Caco-2 (cell line): ENCODE results near the gene CINP. TPM values are rescaled to one million over a fixed set of nuclear protein-coding genes. Genes with fewer than 3 reads are reported as not detected.

Experiments
- BruUV-seq: library from RNA; stranded (reverse); fragments of 400-500 nt; replicated peaks from 2 replicates; lab custom pipeline; 2021; lab: Mats Ljungman, UMichigan
- CTCF ChIA-PET: fragments of 300-600 bp; sonication (Branson Sonifier 250); formaldehyde crosslinking; loops from one replicate; lab custom pipeline; 2022; ENCODE audit warnings: antibody characterized with exemption; lab: Charles Lee
- POLR2A ChIA-PET: fragments of 300-600 bp; sonication (Branson Sonifier 250); formaldehyde crosslinking; loops from one replicate; lab custom pipeline; 2022; ENCODE audit warnings: antibody characterized with exemption; lab: Charles Lee
- DNase-seq, 2 experiments: peaks; one replicate each; pipeline versions ENCODE4 v3.0.0 to v3.0.0-alpha.2; 2020 to 2022
- H3K27me3 ChIP-seq: replicated peaks from 2 replicates; pipeline ENCODE4 v1.6.0; 2011; ENCODE audit warnings: low read length; ENCODE audit not compliant: control insufficient read depth, insufficient read depth
- H3K36me3 ChIP-seq: 2 replicates; pipeline ENCODE4 v1.5.1; 2011; ENCODE audit warnings: low read length; ENCODE audit not compliant: control insufficient read depth, insufficient read depth
- H3K4me1 ChIP-seq: fragments of 250-450 bp; sonication (Bioruptor Pico); 2 replicates; pipeline ENCODE4 v1.5.1; 2020; ENCODE audit warnings: mild to moderate bottlenecking
- H3K4me3 ChIP-seq: 2 replicates; pipeline ENCODE4 v1.5.1; 2011; ENCODE audit warnings: low read depth, mild to moderate bottlenecking, control low read depth, low read length
- H3K9me3 ChIP-seq: fragments of 250-450 bp; sonication (Bioruptor Pico); 2 replicates; pipeline ENCODE4 v1.5.1; 2020; ENCODE audit warnings: mild to moderate bottlenecking, moderate library complexity
- H3K27ac Mint-ChIP-seq: one replicate; pipeline ENCODE4 v1.8.0; 2022; ENCODE audit warnings: mixed read lengths; ENCODE audit not compliant: unreplicated experiment
- H3K27me3 Mint-ChIP-seq: one replicate; pipeline ENCODE4 v1.8.0; 2022; ENCODE audit warnings: mixed read lengths; ENCODE audit not compliant: insufficient read depth, unreplicated experiment
- H3K36me3 Mint-ChIP-seq: one replicate; pipeline ENCODE4 v1.8.0; 2022; ENCODE audit warnings: mild to moderate bottlenecking, mixed read lengths; ENCODE audit not compliant: insufficient read depth, unreplicated experiment
- H3K4me1 Mint-ChIP-seq: one replicate; pipeline ENCODE4 v1.8.0; 2022; ENCODE audit warnings: low read depth, mixed read lengths; ENCODE audit not compliant: unreplicated experiment
- H3K4me3 Mint-ChIP-seq: one replicate; pipeline ENCODE4 v1.8.0; 2022; ENCODE audit warnings: mild to moderate bottlenecking, moderate library complexity, mixed read lengths; ENCODE audit not compliant: unreplicated experiment
- H3K9me3 Mint-ChIP-seq: one replicate; pipeline ENCODE4 v1.8.0; 2022; ENCODE audit warnings: mixed read lengths; ENCODE audit not compliant: unreplicated experiment
- intact Hi-C: fragments of 100-400 bp; cut with micrococcal nuclease; formaldehyde crosslinking; loops from one replicate; pipeline ENCODE4 v1.10.0; 2022; ENCODE audit not compliant: unreplicated experiment
- total RNA-seq: library from RNA; stranded (reverse); gene quantifications from 2 replicates; pipeline ENCODE4 v1.2.3, GENCODE V29; 2022
- TF ChIP-seq, protein P1 (sequence below), 2 experiments: fragments of 200-600 bp in 1 of 2; IDR thresholded peaks; 1 replicate in 1 of 2; 2 replicates in 1 of 2; pipeline versions ENCODE4 v1.5.1 to v1.8.0; 2011 to 2022; ENCODE audit warnings: antibody characterized with exemption in 1 of 2, control low read depth in 1 of 2, inconsistent platforms in 1 of 2, low read depth in 1 of 2, low read length in 1 of 2, mild to moderate bottlenecking in 1 of 2, moderate library complexity in 1 of 2; ENCODE audit not compliant: insufficient read depth in 1 of 2, severe bottlenecking in 1 of 2, unreplicated experiment in 1 of 2

CINP gene
- total RNA-seq, 1 experiment from 2014 or later: 38.9 TPM

- Histone ChIP-seq H3K27me3 (no peaks in the 10 kb centered on the region), H3K9me3 (no peaks in the 10 kb centered on the region), H3K36me3 (no peaks in the 10 kb centered on the region), H3K4me3 (no peak overlapping the region), H3K4me1 (no peaks in the 10 kb centered on the region)
- TF ChIP-seq, protein P1, sequence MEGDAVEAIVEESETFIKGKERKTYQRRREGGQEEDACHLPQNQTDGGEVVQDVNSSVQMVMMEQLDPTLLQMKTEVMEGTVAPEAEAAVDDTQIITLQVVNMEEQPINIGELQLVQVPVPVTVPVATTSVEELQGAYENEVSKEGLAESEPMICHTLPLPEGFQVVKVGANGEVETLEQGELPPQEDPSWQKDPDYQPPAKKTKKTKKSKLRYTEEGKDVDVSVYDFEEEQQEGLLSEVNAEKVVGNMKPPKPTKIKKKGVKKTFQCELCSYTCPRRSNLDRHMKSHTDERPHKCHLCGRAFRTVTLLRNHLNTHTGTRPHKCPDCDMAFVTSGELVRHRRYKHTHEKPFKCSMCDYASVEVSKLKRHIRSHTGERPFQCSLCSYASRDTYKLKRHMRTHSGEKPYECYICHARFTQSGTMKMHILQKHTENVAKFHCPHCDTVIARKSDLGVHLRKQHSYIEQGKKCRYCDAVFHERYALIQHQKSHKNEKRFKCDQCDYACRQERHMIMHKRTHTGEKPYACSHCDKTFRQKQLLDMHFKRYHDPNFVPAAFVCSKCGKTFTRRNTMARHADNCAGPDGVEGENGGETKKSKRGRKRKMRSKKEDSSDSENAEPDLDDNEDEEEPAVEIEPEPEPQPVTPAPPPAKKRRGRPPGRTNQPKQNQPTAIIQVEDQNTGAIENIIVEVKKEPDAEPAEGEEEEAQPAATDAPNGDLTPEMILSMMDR (IDR thresholded peaks at IDR 0.05; ENCODE audit: insufficient read depth in 1 of 2, low read depth in 1 of 2, low read length in 1 of 2, severe bottlenecking in 1 of 2, unreplicated experiment in 1 of 2): no peak
- intact Hi-C loops: no loop called here
- no peak for DNase-seq
- H3K27ac Mint-ChIP-seq: no peak overlapping the region
- H3K9me3 Mint-ChIP-seq: no peaks in the 10 kb centered on the region
- no peak overlapping the region for H3K4me3 Mint-ChIP-seq
- H3K27me3 Mint-ChIP-seq: no peaks in the 10 kb centered on the region
- H3K36me3 Mint-ChIP-seq: no peaks in the 10 kb centered on the region
- ChIA-PET POLR2A (no interaction called here), CTCF (no interaction called here)
- no peaks in the 10 kb centered on the region for H3K4me1 Mint-ChIP-seq
- BruUV-seq: no TSS peak
Measured at GRCh38 chr14:102335163-102335562, 27.5 kb downstream of the CINP start.

DNA sequence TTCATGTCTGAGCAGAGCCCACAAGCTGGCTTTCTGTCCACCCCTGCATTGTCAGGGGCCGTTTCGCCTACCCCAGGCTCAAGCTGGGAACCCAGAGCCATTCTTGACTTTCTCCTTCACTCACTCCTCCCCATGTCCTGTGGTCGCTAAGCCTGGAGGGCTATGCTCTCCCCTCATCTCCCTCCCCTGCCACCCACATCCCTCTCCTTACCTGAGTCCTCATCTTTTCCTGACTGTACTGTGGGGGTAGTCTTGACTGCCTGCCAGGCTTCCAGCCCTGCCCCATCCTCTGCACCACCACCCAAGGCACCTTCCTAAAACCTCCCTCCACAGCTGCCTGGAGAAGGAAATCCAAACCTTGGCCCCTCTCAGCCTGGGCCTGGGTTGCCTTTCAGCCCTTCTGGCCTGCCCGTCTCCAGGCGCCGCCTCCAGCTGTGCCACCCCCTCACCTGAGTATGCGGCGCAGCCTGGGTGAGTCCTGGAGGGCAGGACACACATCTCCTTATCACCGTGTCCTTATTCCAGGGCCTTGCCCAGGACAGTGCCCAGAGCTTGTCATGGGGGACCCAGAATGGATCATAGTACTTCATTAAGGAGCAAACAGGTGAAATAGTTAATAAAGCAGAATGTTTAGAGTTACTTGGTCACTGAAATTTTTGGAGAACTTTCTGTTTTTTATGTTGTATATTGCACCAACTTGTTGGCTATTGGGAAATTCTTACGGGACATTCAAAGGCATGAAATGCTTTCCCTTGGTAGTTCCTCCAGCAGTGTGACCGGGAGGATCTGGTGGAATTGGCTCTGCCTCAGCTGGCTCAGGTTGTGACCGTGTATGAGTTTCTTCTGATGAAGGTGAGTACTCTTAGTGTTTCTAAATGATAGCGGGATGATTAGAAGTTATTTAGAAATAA is 28.6 kb downstream of the CINP start:
- ChIA-PET POLR2A (no interaction called here), CTCF (no interaction called here)
- TF ChIP-seq, protein P1 (IDR thresholded peaks at IDR 0.05; ENCODE audit: insufficient read depth in 1 of 2, low read depth in 1 of 2, low read length in 1 of 2, severe bottlenecking in 1 of 2, unreplicated experiment in 1 of 2): no peak
- no TSS peak for BruUV-seq
- no peaks in the 10 kb centered on the region for H3K9me3 Mint-ChIP-seq
- Histone ChIP-seq H3K4me3 (no peak overlapping the region), H3K27me3 (no peaks in the 10 kb centered on the region), H3K4me1 (no peaks in the 10 kb centered on the region), H3K9me3 (no peaks in the 10 kb centered on the region), H3K36me3 (no peaks in the 10 kb centered on the region)
- H3K27me3 Mint-ChIP-seq: no peaks in the 10 kb centered on the region
- H3K4me3 Mint-ChIP-seq: no peak overlapping the region
- DNase-seq: no peak
- no peaks in the 10 kb centered on the region for H3K4me1 Mint-ChIP-seq
- no peak overlapping the region for H3K27ac Mint-ChIP-seq
- intact Hi-C loops: no loop called here
- no peaks in the 10 kb centered on the region for H3K36me3 Mint-ChIP-seq

- ChIA-PET CTCF (no interaction called here), POLR2A (no interaction called here)
- Histone ChIP-seq H3K36me3 (no peaks in the 10 kb centered on the region), H3K4me1 (no peaks in the 10 kb centered on the region), H3K9me3 (no peaks in the 10 kb centered on the region), H3K27me3 (no peaks in the 10 kb centered on the region), H3K4me3 (no peak overlapping the region)
- Mint-ChIP-seq H3K27ac (no peak overlapping the region), H3K4me1 (no peaks in the 10 kb centered on the region), H3K4me3 (no peak overlapping the region), H3K9me3 (no peaks in the 10 kb centered on the region), H3K36me3 (no peaks in the 10 kb centered on the region), H3K27me3 (no peaks in the 10 kb centered on the region)
- no peak for DNase-seq
- TF ChIP-seq, protein P1 (IDR thresholded peaks at IDR 0.05; ENCODE audit: insufficient read depth in 1 of 2, low read depth in 1 of 2, low read length in 1 of 2, severe bottlenecking in 1 of 2, unreplicated experiment in 1 of 2): no peak
- intact Hi-C loops: no loop called here
- no TSS peak for BruUV-seq
Measured at GRCh38 chr14:102333390-102333789, 29.3 kb downstream of the CINP start.
